Measurements from ENCODE around the gene LAMA5. TPM values are rescaled to one million over a fixed set of nuclear protein-coding genes. Genes with fewer than 3 reads are reported as not detected.

Gene LAMA5
- total and polyA plus RNA-seq, 7 donors: 1.8 to 409 (median 56.5) TPM

DNA sequence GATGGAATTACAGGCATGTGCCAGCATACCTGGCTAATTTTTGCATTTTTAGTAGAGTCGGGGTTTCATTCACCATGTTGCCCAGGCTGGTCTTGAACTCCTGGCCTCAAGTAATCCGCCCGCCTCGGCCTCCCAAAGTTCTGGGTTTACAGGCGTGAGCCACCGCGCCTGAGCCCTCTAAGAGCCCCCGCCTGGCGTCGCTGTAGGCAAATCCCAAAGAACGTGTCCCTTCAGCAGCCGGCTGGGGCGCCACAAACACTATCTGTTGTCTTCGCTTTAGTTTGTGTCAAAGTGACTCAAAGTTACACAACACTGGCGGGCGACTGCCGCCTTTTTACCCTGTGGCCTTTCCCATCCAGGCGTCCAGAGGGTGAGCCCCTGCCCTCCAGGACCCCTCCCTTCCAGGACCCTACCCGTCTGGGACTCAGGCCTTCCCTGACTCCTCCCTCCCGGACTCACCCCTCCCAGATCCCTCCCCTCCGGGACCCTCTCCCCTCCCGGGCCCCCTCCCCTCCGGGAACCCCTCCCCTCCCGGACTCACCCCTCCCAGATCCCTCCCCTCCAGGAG lies 65.3 kb downstream of the LAMA5 start:
- Histone ChIP-seq H3K36me3 (peaks cover 9 to 27% (median 12%) of the 10 kb centered on the region in 4 donors), H3K9me3 (no peaks in the 10 kb centered on the region), H3K27ac (peak overlapping the region; percentile 93 to 99 (median 97)), H3K4me3 (peak overlapping the region; percentile 54 to 99 (median 76)), H3K4me1 (peaks cover 0 to 41% (median 30%) of the 10 kb centered on the region in 4 donors), H3K27me3 (no peaks in the 10 kb centered on the region)
- TF ChIP-seq EP300 (IDR thresholded peaks at IDR 0.05) (no peak), POLR2AphosphoS5 (IDR thresholded peaks at IDR 0.05) (peak; percentile 53 to 74 (median 72))
- TF ChIP-seq, protein P1, sequence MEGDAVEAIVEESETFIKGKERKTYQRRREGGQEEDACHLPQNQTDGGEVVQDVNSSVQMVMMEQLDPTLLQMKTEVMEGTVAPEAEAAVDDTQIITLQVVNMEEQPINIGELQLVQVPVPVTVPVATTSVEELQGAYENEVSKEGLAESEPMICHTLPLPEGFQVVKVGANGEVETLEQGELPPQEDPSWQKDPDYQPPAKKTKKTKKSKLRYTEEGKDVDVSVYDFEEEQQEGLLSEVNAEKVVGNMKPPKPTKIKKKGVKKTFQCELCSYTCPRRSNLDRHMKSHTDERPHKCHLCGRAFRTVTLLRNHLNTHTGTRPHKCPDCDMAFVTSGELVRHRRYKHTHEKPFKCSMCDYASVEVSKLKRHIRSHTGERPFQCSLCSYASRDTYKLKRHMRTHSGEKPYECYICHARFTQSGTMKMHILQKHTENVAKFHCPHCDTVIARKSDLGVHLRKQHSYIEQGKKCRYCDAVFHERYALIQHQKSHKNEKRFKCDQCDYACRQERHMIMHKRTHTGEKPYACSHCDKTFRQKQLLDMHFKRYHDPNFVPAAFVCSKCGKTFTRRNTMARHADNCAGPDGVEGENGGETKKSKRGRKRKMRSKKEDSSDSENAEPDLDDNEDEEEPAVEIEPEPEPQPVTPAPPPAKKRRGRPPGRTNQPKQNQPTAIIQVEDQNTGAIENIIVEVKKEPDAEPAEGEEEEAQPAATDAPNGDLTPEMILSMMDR (IDR thresholded peaks at IDR 0.05): peak; percentile 74 to 92 (median 88)
- 1 to 3% methylated on average over 24 of the region's 24 CpGs for WGBS, 2 donors
- intact Hi-C loops (cut with DNase I): loop anchor here (1.0 to 5.0 kb wide), 4 partner anchors 75 to 195 kb away; partner anchors contain the start of gene CABLES2
- DNase-seq: peak; percentile 97

DNA sequence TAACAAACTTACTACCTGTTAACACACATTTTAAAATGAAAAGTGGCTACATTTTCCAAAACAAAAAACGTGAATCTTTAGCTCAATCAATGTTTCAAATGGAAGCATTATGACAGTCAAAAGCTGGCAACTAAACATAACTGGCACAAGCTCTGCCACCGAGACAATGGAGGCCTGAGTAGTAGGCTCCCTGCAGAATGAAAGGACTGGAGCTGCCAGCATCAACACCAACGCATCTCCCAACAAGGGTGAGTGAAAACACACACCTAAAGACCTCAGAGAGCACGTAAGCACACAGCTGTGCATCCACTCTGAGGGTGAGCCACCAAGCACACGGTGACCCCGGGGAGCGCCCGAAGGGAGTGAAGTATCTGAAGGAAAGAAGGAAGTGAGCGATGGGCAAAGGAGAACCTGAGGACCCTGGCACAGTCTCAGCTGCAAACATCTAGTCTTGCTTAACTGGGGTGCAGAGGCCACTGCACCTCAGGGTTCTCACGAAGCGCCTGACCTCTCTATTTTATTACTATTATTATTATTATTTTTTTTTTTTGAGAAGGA lies 65.9 kb downstream of the LAMA5 start:
- Histone ChIP-seq H3K27me3 (no peaks in the 10 kb centered on the region), H3K9me3 (no peaks in the 10 kb centered on the region), H3K36me3 (peaks cover 2 to 25% (median 8%) of the 10 kb centered on the region in 4 donors), H3K4me1 (peaks cover 0 to 34% (median 30%) of the 10 kb centered on the region in 4 donors), H3K27ac (peak overlapping the region in 2 of 4 donors; percentile 97 to 99), H3K4me3 (no peak overlapping the region)
- intact Hi-C loops (cut with DNase I): loop anchor here (5.0 kb wide), 1 partner anchor 196 kb away; no protein-coding TSS in a partner anchor
- DNase-seq: no peak
- 86 to 89% methylated on average over 11 of the region's 11 CpGs for WGBS, 2 donors
- TF ChIP-seq, protein P1 (IDR thresholded peaks at IDR 0.05): no peak
- no peak for TF ChIP-seq EP300 (IDR thresholded peaks at IDR 0.05)
- TF ChIP-seq POLR2A (IDR thresholded peaks at IDR 0.05): no peak
- no peak for TF ChIP-seq POLR2AphosphoS5 (IDR thresholded peaks at IDR 0.05)

DNA sequence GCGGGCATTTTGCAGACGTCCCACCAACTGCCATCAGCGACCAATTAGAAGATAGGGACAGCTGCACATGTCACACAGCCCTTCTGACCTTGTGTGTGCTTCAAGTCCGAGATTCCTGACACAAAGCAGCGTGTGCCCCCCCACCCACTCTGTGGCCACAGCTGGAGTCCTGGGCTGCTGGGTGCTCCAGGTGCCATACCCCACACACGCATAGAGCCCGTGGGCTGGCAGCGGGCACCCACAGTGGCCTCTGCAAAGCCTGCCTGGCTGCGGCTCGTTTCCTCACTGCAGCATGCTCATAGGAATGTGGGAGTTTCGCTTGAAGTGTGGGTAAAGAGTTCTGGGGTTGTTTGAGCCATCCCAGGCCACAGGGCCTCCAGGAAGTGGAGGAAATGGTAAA lies 66.8 kb downstream of the LAMA5 start:
- peaks cover 0 to 26% (median 22%) of the 10 kb centered on the region in 4 donors for H3K4me1 ChIP-seq
- H3K4me3 ChIP-seq: no peak overlapping the region
- no peaks in the 10 kb centered on the region for H3K27me3 ChIP-seq
- WGBS, 2 donors: 88 to 89% methylated on average over 11 of the region's 11 CpGs
- peaks cover 0 to 25% (median 10%) of the 10 kb centered on the region in 4 donors for H3K36me3 ChIP-seq
- TF ChIP-seq POLR2A (IDR thresholded peaks at IDR 0.05) (no peak), POLR2AphosphoS5 (IDR thresholded peaks at IDR 0.05) (no peak), EP300 (IDR thresholded peaks at IDR 0.05) (no peak)
- TF ChIP-seq, protein P1 (IDR thresholded peaks at IDR 0.05): no peak
- no peaks in the 10 kb centered on the region for H3K9me3 ChIP-seq
- H3K27ac ChIP-seq: no peak overlapping the region
- intact Hi-C loops (cut with DNase I): loop anchor here (5.0 kb wide), 1 partner anchor 197 kb away; no protein-coding TSS in a partner anchor
- DNase-seq: no peak

DNA sequence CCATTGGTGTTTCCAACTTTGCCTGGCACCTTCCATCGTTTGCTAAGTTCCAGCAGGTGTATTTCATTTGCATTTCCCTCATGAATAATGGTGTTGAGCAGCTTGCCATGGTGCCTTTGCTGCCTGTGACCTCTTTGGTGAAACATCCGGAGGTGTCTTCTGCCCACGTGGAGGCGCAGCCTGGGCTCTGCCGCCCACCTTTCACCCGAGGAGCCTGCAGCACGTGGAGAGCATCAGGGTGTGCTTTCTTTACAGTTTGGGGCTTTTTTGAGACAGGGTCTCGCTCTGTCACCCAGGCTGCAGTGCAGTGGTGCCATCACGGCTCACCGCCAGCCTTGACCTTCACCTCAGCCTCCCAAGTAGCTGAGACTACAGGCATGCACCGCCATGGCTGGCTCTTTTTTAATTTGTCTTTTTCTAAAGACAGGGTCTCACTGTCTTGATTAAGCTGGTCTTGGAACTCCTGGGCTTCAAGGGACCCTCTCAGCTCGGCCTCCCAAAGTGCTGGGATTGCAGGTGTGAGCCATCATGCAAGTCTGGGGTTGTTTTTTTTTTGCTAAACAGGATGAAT lies 67.4 kb downstream of the LAMA5 start:
- Histone ChIP-seq H3K27ac (no peak overlapping the region), H3K27me3 (no peaks in the 10 kb centered on the region), H3K4me1 (peaks cover 0 to 21% (median 16%) of the 10 kb centered on the region in 4 donors), H3K4me3 (no peak overlapping the region), H3K36me3 (peaks cover 3 to 23% (median 13%) of the 10 kb centered on the region in 4 donors), H3K9me3 (no peaks in the 10 kb centered on the region)
- TF ChIP-seq POLR2AphosphoS5 (IDR thresholded peaks at IDR 0.05): no peak
- TF ChIP-seq EP300 (IDR thresholded peaks at IDR 0.05): no peak
- TF ChIP-seq POLR2A (IDR thresholded peaks at IDR 0.05): no peak
- TF ChIP-seq, protein P1 (IDR thresholded peaks at IDR 0.05): no peak
- intact Hi-C loops (cut with DNase I): loop anchor here (5.0 kb wide), 1 partner anchor 198 kb away; no protein-coding TSS in a partner anchor
- WGBS, 2 donors: 82 to 83% methylated on average over 12 of the region's 12 CpGs
- DNase-seq: no peak

Measured in sigmoid colon (tissue), 7 donors.